GM12864 (cell line): Measurements from ENCODE around the gene KLK6.

Source experiments
- DNase-seq: peaks from one replicate; pipeline ENCODE4 v3.0.0-alpha.2; 2011; ENCODE audit warnings: low read depth
- H3K4me3 ChIP-seq: 2 replicates; pipeline ENCODE4 v1.5.1; 2011; ENCODE audit warnings: mild to moderate bottlenecking, low read depth, low read length, control low read depth
- CTCF ChIP-seq: IDR thresholded peaks from 2 replicates; pipeline ENCODE4 v1.5.1; 2011; ENCODE audit warnings: low read depth, mild to moderate bottlenecking, moderate library complexity, low read length, control low read depth, inconsistent platforms; ENCODE audit errors: missing control alignments

The KLK6 gene

GRCh38 chr19:50933640-50934039, 35.8 kb downstream of the KLK6 start:
- DNase-seq: no peak
- H3K4me3 ChIP-seq: no peak overlapping the region

GRCh38 chr19:50932690-50933083, 36.7 kb downstream of the KLK6 start:
- H3K4me3 ChIP-seq: no peak overlapping the region
- TF ChIP-seq CTCF: no peak
- DNase-seq: no peak

More at GRCh38 chr19:50933640-50934039, 35.8 kb downstream of the KLK6 start:
- no peak for TF ChIP-seq CTCF

DNA sequence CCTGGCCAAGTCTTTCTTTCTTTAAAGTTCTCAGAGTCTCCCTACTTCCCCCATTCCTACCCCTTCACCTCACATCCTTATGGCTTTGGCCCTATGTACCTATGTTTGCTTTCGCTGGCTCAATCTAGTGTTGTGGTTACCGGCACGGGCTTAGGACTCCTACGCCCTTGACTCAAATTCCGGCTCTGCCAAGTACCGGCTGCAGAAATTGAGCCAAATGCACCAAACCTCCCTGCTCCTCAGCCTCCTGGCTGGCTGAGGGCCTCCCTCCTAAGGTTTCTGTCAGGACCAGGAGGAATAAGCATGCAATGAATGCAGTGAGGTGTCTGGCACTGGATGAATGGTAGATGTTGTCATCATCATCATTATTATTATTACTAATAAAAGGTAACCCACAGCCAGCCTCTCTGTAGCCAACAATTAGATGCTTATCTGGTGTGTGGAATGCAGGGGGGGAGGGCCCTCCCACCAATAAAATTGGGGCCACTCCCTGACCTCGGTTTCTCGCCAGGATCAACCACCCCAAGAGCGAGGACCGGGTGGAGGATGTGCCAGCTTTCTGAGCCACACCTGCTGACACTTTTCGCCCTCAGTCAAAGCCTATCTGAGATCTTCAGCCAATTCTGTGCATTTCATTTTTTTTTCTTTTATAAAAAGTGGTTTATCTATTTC, 37.2 kb downstream of the KLK6 start:
- TF ChIP-seq CTCF: no peak
- DNase-seq: no peak
- H3K4me3 ChIP-seq: no peak overlapping the region

DNA sequence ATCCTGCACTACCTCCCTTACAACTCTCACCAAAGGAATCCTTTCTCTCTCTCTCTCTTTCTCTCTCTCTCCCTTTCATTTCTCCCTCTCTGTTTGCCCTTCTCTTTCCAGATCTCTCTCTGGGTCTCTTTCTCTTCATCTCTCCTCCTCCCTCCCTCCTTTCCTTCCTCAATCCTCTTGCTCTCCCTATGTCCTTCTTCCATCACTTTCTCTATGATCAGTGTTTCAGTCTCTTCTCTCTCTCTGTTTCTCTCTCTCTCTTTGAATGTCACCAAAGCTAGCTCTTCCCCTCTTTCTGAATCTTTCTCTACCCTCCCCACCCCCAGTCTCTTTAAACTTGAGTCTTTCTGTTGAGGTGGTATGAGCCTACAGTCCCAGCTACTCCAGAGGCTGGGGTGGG, 38.4 kb downstream of the KLK6 start:
- TF ChIP-seq CTCF: no peak
- DNase-seq: no peak
- H3K4me3 ChIP-seq: no peak overlapping the region

DNA sequence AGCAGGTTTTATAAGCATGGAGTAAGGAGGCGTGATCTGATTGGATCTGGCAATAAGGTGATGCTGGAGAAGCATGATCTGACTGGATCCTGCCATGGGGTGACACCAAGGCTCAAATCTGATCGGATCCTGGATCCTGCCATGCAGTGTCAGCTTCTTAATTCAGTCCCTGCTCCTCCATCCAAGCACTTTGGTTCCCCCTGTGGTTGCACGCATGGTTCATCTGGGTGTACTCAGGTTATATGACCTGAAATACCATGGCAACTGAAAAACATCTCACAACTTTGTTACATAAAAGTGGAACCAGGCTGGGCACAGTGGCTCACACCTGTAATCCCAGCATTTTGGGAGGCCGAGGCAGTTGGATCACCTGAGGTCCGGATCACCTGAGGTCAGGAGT, 40.6 kb downstream of the KLK6 start:
- no peak for TF ChIP-seq CTCF
- H3K4me3 ChIP-seq: no peak overlapping the region
- no peak for DNase-seq

DNA sequence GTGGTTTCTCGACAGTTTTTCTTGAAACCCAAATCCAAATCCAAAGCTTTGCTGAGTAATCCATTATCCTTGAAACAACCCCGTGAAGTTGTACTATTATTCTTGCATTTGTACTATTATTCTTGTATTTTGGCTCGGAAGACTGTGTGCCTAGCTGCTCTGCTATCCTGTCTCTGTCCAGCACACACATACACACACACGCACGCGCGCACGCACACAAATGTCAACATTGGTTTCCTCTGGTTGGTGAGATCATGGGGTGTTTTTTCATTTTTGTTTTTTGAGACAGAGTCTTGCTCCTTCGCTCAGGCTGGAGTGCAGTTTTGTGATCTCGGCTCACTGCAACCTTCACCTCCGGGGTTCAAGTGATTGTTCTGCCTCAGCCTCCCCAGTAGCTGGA, 43.2 kb downstream of the KLK6 start:
- no peak overlapping the region for H3K4me3 ChIP-seq
- DNase-seq: no peak
- TF ChIP-seq CTCF: no peak

DNA sequence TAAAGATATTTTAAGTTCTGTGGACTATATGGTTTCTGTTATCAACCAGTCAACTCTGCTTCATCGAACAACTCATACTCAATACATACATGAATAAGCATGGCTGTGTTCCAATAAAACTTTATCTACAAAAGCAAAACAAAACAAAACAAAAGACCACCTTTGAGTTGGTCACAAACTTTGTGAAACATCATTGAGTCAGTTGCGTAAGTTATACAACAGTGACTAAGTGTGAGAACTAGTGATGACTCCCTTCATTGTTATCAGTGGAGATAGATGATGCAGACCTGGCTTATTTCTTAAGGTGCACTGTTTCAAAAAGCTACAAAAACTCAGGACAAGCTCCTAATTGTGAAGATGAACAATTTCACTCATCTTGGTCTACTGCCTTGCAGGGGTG, 43.7 kb downstream of the KLK6 start:
- no peak for TF ChIP-seq CTCF
- no peak for DNase-seq
- no peak overlapping the region for H3K4me3 ChIP-seq
